Colonic mucosa (tissue), 4 donors: ENCODE measurements around the gene RIN3. TPM values are rescaled to one million over a fixed set of nuclear protein-coding genes. Genes with fewer than 3 reads are reported as not detected.

Experiments used
- DNase-seq: peaks from one replicate; pipeline ENCODE4 v3.0.0-alpha.2; 2020
- H3K27ac ChIP-seq: fragments of 200-600 bp; one replicate; pipeline ENCODE4 v1.8.0; 2021
- H3K27me3 ChIP-seq: fragments of 200-600 bp; one replicate; pipeline ENCODE4 v1.8.0; 2021
- H3K36me3 ChIP-seq: fragments of 200-600 bp; one replicate; pipeline ENCODE4 v1.8.0; 2021
- H3K4me1 ChIP-seq: fragments of 200-600 bp; one replicate; pipeline ENCODE4 v1.8.0; 2021; ENCODE audit warnings: mild to moderate bottlenecking
- H3K4me3 ChIP-seq: fragments of 200-600 bp; one replicate; pipeline ENCODE4 v1.8.0; 2021
- H3K9ac ChIP-seq, 2 donors: one replicate each; pipeline ENCODE4 v1.7.0; 2013; ENCODE audit warnings: control low read depth in 2 of 2, low read depth in 2 of 2, low read length in 2 of 2
- H3K9me3 ChIP-seq: fragments of 200-600 bp; one replicate; pipeline ENCODE4 v1.8.0; 2021
- intact Hi-C: fragments of 100-400 bp; cut with DNase I; formaldehyde crosslinking; loops from one replicate; pipeline ENCODE4 v1.14.1; 2022
- total RNA-seq, 2 donors: library from RNA; stranded (reverse); fragmentation: NEBNext Ultra II Directional in 1 of 2; extraction: Animal tissue kit (Norgen Biotek cat#: 25700) in 1 of 2; gene quantifications; one replicate each; pipeline ENCODE4 v1.2.1, GENCODE V29; 2021
- TF ChIP-seq, protein P1 (sequence below): fragments of 200-600 bp; IDR thresholded peaks from one replicate; pipeline ENCODE4 v1.8.0; 2022; ENCODE audit warnings: antibody characterized with exemption, mild to moderate bottlenecking
- donor health status: healthy.
- donor health status: DM: no; HTN: no; CAD: no.
- donor health status: DM: no; HTN: no; CAD: no.

The RIN3 gene
- total RNA-seq, 2 donors from 2014 or later = 18.4 to 23.2 TPM

DNA sequence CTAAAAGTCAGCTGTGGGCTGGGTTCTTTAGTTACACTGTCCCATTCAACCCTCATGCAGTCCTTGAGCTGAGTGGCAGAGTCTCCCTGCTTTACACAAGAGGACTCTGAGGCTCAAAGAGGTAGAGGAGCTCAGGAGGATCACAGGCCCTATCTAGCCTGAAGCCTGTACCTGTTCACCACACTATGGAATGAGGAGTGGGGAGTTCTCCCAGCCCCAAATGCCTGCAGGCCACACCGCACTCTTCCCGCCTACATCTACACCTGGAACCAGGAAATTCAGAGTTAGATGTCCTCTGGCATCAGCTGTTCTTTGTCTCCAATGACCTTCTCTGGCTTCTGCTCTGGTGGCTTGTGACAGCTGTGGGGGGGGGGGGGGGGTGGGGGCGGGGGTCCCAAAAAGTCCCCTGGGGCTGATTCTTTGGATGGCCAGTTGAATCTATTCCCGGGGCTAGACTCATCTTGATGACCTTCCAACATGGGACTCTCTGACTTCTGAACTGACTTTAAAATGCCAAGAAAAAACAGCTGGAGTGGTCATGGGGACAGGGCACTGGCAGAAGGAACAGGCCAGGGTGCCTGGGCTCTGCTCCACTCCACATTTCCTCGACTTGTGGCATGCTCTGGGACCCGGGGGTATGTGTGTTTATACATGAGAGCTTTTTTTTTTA lies 30.6 kb downstream of the RIN3 start:
- no peak for DNase-seq
- Histone ChIP-seq H3K9me3 (no peaks in the 10 kb centered on the region), H3K4me1 (peaks cover 11% of the 10 kb centered on the region), H3K27ac (no peak overlapping the region), H3K4me3 (no peak overlapping the region), H3K9ac (no peak overlapping the region), H3K36me3 (no peaks in the 10 kb centered on the region), H3K27me3 (no peaks in the 10 kb centered on the region)
- TF ChIP-seq, protein P1, sequence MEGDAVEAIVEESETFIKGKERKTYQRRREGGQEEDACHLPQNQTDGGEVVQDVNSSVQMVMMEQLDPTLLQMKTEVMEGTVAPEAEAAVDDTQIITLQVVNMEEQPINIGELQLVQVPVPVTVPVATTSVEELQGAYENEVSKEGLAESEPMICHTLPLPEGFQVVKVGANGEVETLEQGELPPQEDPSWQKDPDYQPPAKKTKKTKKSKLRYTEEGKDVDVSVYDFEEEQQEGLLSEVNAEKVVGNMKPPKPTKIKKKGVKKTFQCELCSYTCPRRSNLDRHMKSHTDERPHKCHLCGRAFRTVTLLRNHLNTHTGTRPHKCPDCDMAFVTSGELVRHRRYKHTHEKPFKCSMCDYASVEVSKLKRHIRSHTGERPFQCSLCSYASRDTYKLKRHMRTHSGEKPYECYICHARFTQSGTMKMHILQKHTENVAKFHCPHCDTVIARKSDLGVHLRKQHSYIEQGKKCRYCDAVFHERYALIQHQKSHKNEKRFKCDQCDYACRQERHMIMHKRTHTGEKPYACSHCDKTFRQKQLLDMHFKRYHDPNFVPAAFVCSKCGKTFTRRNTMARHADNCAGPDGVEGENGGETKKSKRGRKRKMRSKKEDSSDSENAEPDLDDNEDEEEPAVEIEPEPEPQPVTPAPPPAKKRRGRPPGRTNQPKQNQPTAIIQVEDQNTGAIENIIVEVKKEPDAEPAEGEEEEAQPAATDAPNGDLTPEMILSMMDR = no peak
- intact Hi-C loops = no loop called here

DNA sequence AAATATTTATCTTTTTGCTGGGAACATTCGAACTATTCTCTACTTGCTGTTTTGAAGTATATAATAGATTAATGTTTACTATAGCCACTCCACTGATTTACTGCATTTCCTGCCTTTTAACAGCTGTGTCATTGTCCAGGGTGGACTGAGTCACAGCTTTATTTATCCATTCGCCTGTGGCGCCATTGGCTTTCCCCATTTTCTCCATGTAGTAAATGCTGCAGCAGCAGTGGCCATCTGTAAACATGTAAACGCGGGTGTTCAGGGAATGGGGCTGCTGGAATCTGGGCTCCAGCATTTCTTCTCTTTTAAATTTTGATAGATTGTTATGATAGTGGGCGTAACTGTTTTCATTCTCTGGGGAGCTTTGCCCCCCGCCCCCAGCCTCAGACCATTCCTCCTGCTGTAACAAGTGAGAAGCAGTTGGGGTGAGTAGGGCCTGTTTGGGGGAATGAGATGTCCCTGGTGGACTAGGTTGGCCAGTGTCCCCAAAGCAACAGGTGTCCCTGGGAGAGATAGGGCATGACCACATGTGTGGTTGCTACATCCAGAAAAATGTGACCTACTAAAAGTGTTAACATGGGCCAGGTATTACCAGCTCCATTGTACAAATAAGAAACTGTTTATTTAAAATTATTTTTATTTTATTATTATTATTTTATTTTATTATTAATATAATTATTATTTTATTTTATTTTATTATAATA lies 32.9 kb downstream of the RIN3 start:
- Histone ChIP-seq H3K36me3 (no peaks in the 10 kb centered on the region), H3K9me3 (no peaks in the 10 kb centered on the region), H3K27me3 (no peaks in the 10 kb centered on the region), H3K27ac (peak overlapping the region; percentile 12), H3K9ac (no peak overlapping the region), H3K4me1 (no peaks in the 10 kb centered on the region), H3K4me3 (no peak overlapping the region)
- intact Hi-C loops = no loop called here
- TF ChIP-seq, protein P1 = no peak
- DNase-seq = no peak

DNA sequence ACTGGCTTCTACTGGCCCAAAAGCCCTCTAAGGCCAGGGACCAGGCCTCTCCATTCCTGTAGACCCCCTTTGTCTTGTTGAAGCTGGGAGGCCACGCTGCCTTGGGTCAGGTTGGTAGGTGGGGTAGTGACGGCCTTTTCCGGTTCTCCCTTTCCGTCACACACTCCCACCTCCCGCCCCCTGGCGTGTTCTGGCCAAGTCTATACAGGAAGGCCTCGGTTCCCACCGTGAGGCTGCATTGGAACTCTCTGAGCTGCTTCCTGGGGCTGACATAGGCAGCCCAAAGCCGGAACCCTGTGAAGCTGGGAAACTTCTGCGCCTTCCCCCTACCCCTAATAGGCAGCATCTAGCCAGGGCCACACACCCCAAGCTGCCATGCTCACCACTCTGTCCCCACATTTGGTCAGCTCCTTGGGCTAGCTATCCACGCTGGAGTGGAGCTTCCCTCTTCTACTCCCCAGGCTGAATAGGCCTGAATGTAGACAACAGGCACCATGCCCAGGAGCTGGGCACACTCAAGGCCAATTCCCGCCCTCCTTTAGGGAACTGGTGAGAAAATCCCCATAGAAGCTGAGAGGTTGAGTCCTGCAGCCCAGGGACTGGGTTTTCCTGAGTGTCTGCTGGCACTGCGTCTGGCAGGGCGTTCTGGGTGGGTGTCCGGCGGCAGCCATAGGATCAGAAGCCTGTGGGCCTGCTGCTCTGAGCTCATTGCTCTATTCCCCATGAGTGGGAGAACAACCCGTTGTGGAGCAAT lies 35.7 kb downstream of the RIN3 start:
- Histone ChIP-seq H3K4me3 (no peak overlapping the region), H3K36me3 (no peaks in the 10 kb centered on the region), H3K9me3 (no peaks in the 10 kb centered on the region), H3K27ac (no peak overlapping the region), H3K27me3 (no peaks in the 10 kb centered on the region), H3K4me1 (no peaks in the 10 kb centered on the region), H3K9ac (no peak overlapping the region)
- no peak for DNase-seq
- TF ChIP-seq, protein P1 = no peak
- intact Hi-C loops = no loop called here

DNA sequence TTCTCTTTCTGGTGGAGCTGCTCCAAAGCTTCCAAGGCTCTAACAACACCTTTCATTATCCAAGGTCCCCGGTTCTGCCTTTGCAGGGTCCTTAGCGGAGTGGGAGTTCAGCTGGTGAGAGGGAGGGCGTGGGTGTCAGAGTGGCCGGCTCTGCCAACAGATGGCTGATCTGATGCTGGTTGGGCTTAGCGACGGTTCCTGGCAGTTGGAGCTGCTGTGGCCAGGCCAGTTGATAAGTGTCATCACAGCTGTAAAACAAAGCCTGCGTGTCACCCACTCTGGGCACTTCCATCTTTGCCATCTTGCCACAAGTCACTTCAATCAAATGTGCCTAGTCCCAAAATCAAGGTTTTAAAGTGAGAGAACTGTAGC lies 36.3 kb downstream of the RIN3 start:
- Histone ChIP-seq H3K9me3 (no peaks in the 10 kb centered on the region), H3K27ac (no peak overlapping the region), H3K36me3 (no peaks in the 10 kb centered on the region), H3K9ac (no peak overlapping the region), H3K27me3 (no peaks in the 10 kb centered on the region), H3K4me3 (no peak overlapping the region), H3K4me1 (no peaks in the 10 kb centered on the region)
- TF ChIP-seq, protein P1 = no peak
- intact Hi-C loops = no loop called here
- DNase-seq = no peak

DNA sequence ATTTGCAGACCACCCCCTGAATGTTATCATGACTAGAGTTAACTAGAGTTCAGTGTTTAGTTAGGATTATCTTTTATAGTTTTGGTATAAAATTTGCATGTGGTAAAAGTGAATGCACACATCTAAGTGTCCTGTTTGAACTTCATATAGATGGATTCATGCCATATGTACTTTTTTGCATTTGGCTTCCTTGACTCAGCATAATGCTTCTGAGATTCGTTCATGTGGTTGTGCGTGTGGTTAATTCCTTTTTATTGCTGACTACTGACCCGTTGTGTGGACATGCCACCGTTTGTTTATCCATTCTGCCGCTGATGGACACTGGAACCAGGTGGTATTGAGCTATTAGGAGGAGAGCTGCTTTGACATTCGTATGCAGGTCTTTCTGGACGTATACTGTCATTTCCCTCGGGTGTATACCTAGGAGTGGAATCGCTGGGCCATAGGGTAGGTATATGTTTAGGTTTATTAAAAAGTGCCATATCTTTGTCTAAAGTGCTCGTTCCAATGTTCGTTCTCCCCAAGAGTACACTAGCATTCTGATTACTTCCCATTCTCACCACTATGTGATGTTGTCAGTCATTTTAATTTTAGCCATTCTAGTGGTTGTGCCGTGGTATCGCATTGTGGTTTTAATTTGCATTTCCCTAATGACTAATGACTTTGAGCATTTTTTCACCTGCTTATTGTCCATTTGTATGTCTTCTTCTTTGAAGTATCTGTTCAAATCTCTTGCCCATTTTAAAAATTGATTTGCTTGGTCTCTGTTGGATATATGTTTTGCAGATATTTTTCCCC lies 37.7 kb downstream of the RIN3 start:
- Histone ChIP-seq H3K9me3 (no peaks in the 10 kb centered on the region), H3K9ac (no peak overlapping the region), H3K4me3 (no peak overlapping the region), H3K4me1 (no peaks in the 10 kb centered on the region), H3K27me3 (no peaks in the 10 kb centered on the region), H3K27ac (no peak overlapping the region), H3K36me3 (no peaks in the 10 kb centered on the region)
- intact Hi-C loops = no loop called here
- DNase-seq = no peak
- TF ChIP-seq, protein P1 = no peak
